HCT116 (cell line): ENCODE results near the gene SSU72.

Experiments used
- CEBPB ChIP-seq: IDR thresholded peaks from 2 replicates; pipeline ENCODE4 v1.6.1; 2012; ENCODE audit warnings: low read depth
- JUND ChIP-seq: IDR thresholded peaks from 2 replicates; pipeline ENCODE4 v1.6.1; 2012
- POLR2A ChIP-seq: IDR thresholded peaks from 2 replicates; pipeline ENCODE4 v1.7.0; 2011; ENCODE audit warnings: borderline replicate concordance; ENCODE audit not compliant: insufficient read depth, insufficient read length; ENCODE audit errors: extremely low read depth
- TCF7L2 ChIP-seq: IDR thresholded peaks from 2 replicates; pipeline ENCODE4 v1.7.0; 2011; ENCODE audit warnings: borderline replicate concordance, inconsistent platforms; ENCODE audit not compliant: insufficient read depth, insufficient read length; ENCODE audit errors: extremely low read depth
- YY1 ChIP-seq: IDR thresholded peaks from 2 replicates; pipeline ENCODE4 v1.6.1; 2011; ENCODE audit warnings: low read length, low read depth, moderate library complexity, mild to moderate bottlenecking; ENCODE audit not compliant: insufficient replicate concordance; ENCODE audit errors: extremely low read depth
- TF ChIP-seq, protein P1 (sequence below), 3 experiments: fragments of 200-600 bp in 1 of 3; sonication (generic) in 1 of 3; IDR thresholded peaks in 2 of 3; conservative IDR thresholded peaks in 1 of 3; 2 replicates each; pipeline ENCODE4 v1.5.1; 2012 to 2017; ENCODE audit warnings: low read depth in 2 of 3, low read length in 2 of 3, antibody characterized with exemption in 1 of 3, borderline replicate concordance in 1 of 3, control low read depth in 1 of 3, mild to moderate bottlenecking in 1 of 3, mixed read lengths in 1 of 3, mixed run types in 1 of 3, moderate library complexity in 1 of 3; ENCODE audit not compliant: insufficient read depth in 1 of 3
- TF ChIP-seq, protein P2 (sequence below): IDR thresholded peaks from 2 replicates; pipeline ENCODE4 v1.6.1; 2012; ENCODE audit warnings: low read depth
- TF ChIP-seq, protein P3 (sequence below): IDR thresholded peaks from 2 replicates; pipeline ENCODE4 v1.6.1; 2012

DNA sequence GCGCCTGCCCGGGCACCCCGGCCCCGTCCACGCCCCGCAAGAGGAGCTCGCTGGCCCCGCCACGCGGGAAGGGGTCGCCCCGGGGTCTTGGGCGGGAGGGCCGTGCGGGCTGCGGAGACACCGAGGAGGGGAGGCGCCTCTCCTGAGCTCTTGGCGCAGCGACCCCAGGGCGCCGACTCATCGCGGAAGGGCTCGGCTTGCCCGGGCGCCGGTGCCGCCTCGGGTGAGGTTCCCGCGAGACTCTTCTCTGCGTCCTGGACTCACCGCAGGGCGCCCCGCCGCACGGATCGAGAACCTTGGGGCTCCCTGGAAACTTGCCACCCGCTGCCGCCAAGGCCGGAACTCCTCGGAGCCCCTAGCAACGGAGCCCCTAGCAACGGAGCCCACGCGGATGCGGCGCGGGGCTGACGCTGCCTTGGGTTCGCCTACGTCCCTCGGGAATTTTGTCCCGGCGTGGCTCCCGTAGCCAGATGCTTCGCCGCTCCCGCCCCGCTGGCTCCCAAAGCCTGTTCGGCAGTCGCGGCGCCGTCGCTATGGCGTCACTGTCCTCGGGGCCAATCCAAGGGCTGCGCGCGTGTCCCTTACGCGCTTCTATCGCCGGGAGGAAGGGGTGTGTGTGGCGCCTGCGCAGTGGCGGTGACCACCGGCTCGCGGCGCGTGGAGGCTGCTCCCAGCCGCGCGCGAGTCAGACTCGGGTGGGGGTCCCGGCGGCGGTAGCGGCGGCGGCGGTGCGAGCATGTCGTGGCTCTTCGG is 63.0 kb downstream of the SSU72 start, which contains the start of gene ATAD3A:
- TF ChIP-seq TCF7L2 (peak; percentile 30), POLR2A (no peak), JUND (no peak), CEBPB (no peak), YY1 (peak; percentile 21)
- TF ChIP-seq, protein P1, sequence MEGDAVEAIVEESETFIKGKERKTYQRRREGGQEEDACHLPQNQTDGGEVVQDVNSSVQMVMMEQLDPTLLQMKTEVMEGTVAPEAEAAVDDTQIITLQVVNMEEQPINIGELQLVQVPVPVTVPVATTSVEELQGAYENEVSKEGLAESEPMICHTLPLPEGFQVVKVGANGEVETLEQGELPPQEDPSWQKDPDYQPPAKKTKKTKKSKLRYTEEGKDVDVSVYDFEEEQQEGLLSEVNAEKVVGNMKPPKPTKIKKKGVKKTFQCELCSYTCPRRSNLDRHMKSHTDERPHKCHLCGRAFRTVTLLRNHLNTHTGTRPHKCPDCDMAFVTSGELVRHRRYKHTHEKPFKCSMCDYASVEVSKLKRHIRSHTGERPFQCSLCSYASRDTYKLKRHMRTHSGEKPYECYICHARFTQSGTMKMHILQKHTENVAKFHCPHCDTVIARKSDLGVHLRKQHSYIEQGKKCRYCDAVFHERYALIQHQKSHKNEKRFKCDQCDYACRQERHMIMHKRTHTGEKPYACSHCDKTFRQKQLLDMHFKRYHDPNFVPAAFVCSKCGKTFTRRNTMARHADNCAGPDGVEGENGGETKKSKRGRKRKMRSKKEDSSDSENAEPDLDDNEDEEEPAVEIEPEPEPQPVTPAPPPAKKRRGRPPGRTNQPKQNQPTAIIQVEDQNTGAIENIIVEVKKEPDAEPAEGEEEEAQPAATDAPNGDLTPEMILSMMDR (IDR thresholded peaks at IDR 0.05 in 2 of 3, conservative IDR thresholded peaks at IDR 0.05 in 1 of 3; ENCODE audit: borderline replicate concordance in 1 of 3, insufficient read depth in 1 of 3, low read depth in 2 of 3, low read length in 2 of 3) = no peak
- TF ChIP-seq, protein P2, sequence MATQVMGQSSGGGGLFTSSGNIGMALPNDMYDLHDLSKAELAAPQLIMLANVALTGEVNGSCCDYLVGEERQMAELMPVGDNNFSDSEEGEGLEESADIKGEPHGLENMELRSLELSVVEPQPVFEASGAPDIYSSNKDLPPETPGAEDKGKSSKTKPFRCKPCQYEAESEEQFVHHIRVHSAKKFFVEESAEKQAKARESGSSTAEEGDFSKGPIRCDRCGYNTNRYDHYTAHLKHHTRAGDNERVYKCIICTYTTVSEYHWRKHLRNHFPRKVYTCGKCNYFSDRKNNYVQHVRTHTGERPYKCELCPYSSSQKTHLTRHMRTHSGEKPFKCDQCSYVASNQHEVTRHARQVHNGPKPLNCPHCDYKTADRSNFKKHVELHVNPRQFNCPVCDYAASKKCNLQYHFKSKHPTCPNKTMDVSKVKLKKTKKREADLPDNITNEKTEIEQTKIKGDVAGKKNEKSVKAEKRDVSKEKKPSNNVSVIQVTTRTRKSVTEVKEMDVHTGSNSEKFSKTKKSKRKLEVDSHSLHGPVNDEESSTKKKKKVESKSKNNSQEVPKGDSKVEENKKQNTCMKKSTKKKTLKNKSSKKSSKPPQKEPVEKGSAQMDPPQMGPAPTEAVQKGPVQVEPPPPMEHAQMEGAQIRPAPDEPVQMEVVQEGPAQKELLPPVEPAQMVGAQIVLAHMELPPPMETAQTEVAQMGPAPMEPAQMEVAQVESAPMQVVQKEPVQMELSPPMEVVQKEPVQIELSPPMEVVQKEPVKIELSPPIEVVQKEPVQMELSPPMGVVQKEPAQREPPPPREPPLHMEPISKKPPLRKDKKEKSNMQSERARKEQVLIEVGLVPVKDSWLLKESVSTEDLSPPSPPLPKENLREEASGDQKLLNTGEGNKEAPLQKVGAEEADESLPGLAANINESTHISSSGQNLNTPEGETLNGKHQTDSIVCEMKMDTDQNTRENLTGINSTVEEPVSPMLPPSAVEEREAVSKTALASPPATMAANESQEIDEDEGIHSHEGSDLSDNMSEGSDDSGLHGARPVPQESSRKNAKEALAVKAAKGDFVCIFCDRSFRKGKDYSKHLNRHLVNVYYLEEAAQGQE = no peak
- TF ChIP-seq, protein P3, sequence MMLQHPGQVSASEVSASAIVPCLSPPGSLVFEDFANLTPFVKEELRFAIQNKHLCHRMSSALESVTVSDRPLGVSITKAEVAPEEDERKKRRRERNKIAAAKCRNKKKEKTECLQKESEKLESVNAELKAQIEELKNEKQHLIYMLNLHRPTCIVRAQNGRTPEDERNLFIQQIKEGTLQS = no peak
